CD4-positive, CD25-positive, alpha-beta regulatory T cell (primary cell): ENCODE data around the gene NEIL3. TPM values are rescaled to one million over a fixed set of nuclear protein-coding genes. Genes with fewer than 3 reads are reported as not detected.

Experiments
- ATAC-seq, 2 donors: fragments of 150-1000 bp; cut with Tn5 transposase; one replicate each; pipeline ENCODE4 v1.10.0; 2021; ENCODE audit warnings: low read depth in 2 of 2, moderate number of reproducible peaks in 2 of 2, moderate library complexity in 1 of 2
- DNase-seq, 3 donors: peaks; one replicate each; pipeline versions ENCODE4 v3.0.0 to v3.0.0-alpha.2; 2012 to 2022; ENCODE audit warnings: mixed read lengths in 1 of 3
- H3K27ac ChIP-seq: one replicate; pipeline ENCODE4 v1.7.0; 2013; ENCODE audit warnings: mild to moderate bottlenecking, low read length; ENCODE audit not compliant: insufficient read depth, poor library complexity, severe bottlenecking
- H3K27me3 ChIP-seq: one replicate; pipeline ENCODE4 v1.7.0; 2013; ENCODE audit warnings: low read length; ENCODE audit not compliant: control insufficient read depth, insufficient read depth
- H3K36me3 ChIP-seq: one replicate; pipeline ENCODE4 v1.7.0; 2013; ENCODE audit warnings: mild to moderate bottlenecking, low read length, moderate library complexity; ENCODE audit not compliant: control insufficient read depth, insufficient read depth
- H3K4me1 ChIP-seq: 2 replicates; pipeline ENCODE4 v1.7.0; 2013; ENCODE audit warnings: mild to moderate bottlenecking, low read length; ENCODE audit not compliant: insufficient read depth, control insufficient read depth, poor library complexity, severe bottlenecking
- H3K4me3 ChIP-seq: one replicate; pipeline ENCODE4 v1.7.0; 2013; ENCODE audit warnings: low read depth, mild to moderate bottlenecking, low read length, moderate library complexity
- H3K9me3 ChIP-seq, 2 experiments: 1 replicate in 1 of 2; 2 replicates in 1 of 2; pipeline ENCODE4 v1.7.0; 2013; ENCODE audit warnings: low read length in 2 of 2, mild to moderate bottlenecking in 1 of 2, moderate library complexity in 1 of 2; ENCODE audit not compliant: control insufficient read depth in 2 of 2
- H3K27ac Mint-ChIP-seq, 3 donors: one replicate each; pipeline ENCODE4 v1.8.0; 2020 to 2022; ENCODE audit warnings: mild to moderate bottlenecking in 3 of 3, mixed read lengths in 3 of 3, moderate library complexity in 2 of 3
- H3K27me3 Mint-ChIP-seq: one replicate; pipeline ENCODE4 v1.8.0; 2022; ENCODE audit warnings: mild to moderate bottlenecking, mixed read lengths
- H3K36me3 Mint-ChIP-seq: one replicate; pipeline ENCODE4 v1.8.0; 2020; ENCODE audit warnings: mixed read lengths
- H3K4me1 Mint-ChIP-seq, 4 donors: one replicate each; pipeline ENCODE4 v1.8.0; 2020 to 2022; ENCODE audit warnings: mixed read lengths in 4 of 4, mild to moderate bottlenecking in 1 of 4
- H3K4me3 Mint-ChIP-seq, 4 donors: one replicate each; pipeline ENCODE4 v1.8.0; 2020 to 2022; ENCODE audit warnings: mild to moderate bottlenecking in 4 of 4, mixed read lengths in 4 of 4, moderate library complexity in 3 of 4
- H3K9me3 Mint-ChIP-seq, 7 donors: one replicate each; pipeline ENCODE4 v1.8.0; 2020 to 2022; ENCODE audit warnings: mixed read lengths in 7 of 7, mild to moderate bottlenecking in 3 of 7, moderate library complexity in 2 of 7
- polyA plus RNA-seq, 4 donors: library from polyadenylated mRNA; unstranded; fragments of 300-500 nt; fragmentation: Illumina TruSeq; gene quantifications; one replicate each; pipeline ENCODE4 v1.2.3, GENCODE V29; 2021
- total RNA-seq: library from RNA; stranded (reverse); gene quantifications from one replicate; pipeline ENCODE4 v1.2.3, GENCODE V29; 2022

The NEIL3 gene
- total and polyA plus RNA-seq, 5 donors from 2014 or later, result 0.39 to 5.0 (median 1.00) TPM

GRCh38 chr4:177374966-177375365 lies 65.3 kb downstream of the NEIL3 start:
- Histone ChIP-seq H3K9me3 (no peaks in the 10 kb centered on the region), H3K4me1 (no peaks in the 10 kb centered on the region), H3K27ac (no peak overlapping the region), H3K27me3 (peaks cover 3% of the 10 kb centered on the region), H3K36me3 (no peaks in the 10 kb centered on the region), H3K4me3 (no peak overlapping the region)
- ATAC-seq (no peak), DNase-seq (no peak)
- Mint-ChIP-seq H3K4me3 (no peak overlapping the region), H3K27me3 (peaks cover 37% of the 10 kb centered on the region), H3K27ac (no peak overlapping the region), H3K4me1 (peaks cover 0 to 4% (median 0%) of the 10 kb centered on the region in 4 donors), H3K36me3 (no peaks in the 10 kb centered on the region), H3K9me3 (no peaks in the 10 kb centered on the region)

- DNase-seq, result no peak
- Histone ChIP-seq H3K36me3 (no peaks in the 10 kb centered on the region), H3K4me1 (no peaks in the 10 kb centered on the region), H3K27ac (no peak overlapping the region), H3K9me3 (no peaks in the 10 kb centered on the region), H3K4me3 (no peak overlapping the region), H3K27me3 (peaks cover 3% of the 10 kb centered on the region)
- ATAC-seq, result no peak
- H3K4me3 Mint-ChIP-seq, result no peak overlapping the region
- H3K4me1 Mint-ChIP-seq, result peaks cover 0 to 4% (median 0%) of the 10 kb centered on the region in 4 donors
- H3K9me3 Mint-ChIP-seq, result no peaks in the 10 kb centered on the region
- no peak overlapping the region for H3K27ac Mint-ChIP-seq
- peaks cover 34% of the 10 kb centered on the region for H3K27me3 Mint-ChIP-seq
- H3K36me3 Mint-ChIP-seq, result no peaks in the 10 kb centered on the region
Observed at GRCh38 chr4:177375372-177375771, 65.7 kb downstream of the NEIL3 start.

GRCh38 chr4:177376024-177376423 lies 66.3 kb downstream of the NEIL3 start:
- H3K27me3 Mint-ChIP-seq, result peaks cover 34% of the 10 kb centered on the region
- Histone ChIP-seq H3K9me3 (no peaks in the 10 kb centered on the region), H3K4me3 (no peak overlapping the region), H3K36me3 (no peaks in the 10 kb centered on the region), H3K27ac (no peak overlapping the region), H3K4me1 (no peaks in the 10 kb centered on the region), H3K27me3 (peaks cover 3% of the 10 kb centered on the region)
- DNase-seq (no peak), ATAC-seq (no peak)
- no peaks in the 10 kb centered on the region for H3K9me3 Mint-ChIP-seq
- H3K4me1 Mint-ChIP-seq, result peaks cover 0 to 4% (median 0%) of the 10 kb centered on the region in 4 donors
- no peak overlapping the region for H3K4me3 Mint-ChIP-seq
- H3K27ac Mint-ChIP-seq, result no peak overlapping the region
- H3K36me3 Mint-ChIP-seq, result no peaks in the 10 kb centered on the region

GRCh38 chr4:177380730-177381287 lies 71.1 kb downstream of the NEIL3 start:
- ATAC-seq (no peak), DNase-seq (peak in 1 of 3 donors; percentile 16)
- Histone ChIP-seq H3K4me3 (no peak overlapping the region), H3K36me3 (no peaks in the 10 kb centered on the region), H3K27ac (no peak overlapping the region), H3K27me3 (no peaks in the 10 kb centered on the region), H3K4me1 (no peaks in the 10 kb centered on the region), H3K9me3 (no peaks in the 10 kb centered on the region)
- Mint-ChIP-seq H3K36me3 (no peaks in the 10 kb centered on the region), H3K27me3 (peaks cover 36% of the 10 kb centered on the region), H3K9me3 (peaks cover 0 to 2% (median 0%) of the 10 kb centered on the region in 7 donors), H3K4me1 (no peaks in the 10 kb centered on the region), H3K4me3 (no peak overlapping the region), H3K27ac (no peak overlapping the region)

DNA sequence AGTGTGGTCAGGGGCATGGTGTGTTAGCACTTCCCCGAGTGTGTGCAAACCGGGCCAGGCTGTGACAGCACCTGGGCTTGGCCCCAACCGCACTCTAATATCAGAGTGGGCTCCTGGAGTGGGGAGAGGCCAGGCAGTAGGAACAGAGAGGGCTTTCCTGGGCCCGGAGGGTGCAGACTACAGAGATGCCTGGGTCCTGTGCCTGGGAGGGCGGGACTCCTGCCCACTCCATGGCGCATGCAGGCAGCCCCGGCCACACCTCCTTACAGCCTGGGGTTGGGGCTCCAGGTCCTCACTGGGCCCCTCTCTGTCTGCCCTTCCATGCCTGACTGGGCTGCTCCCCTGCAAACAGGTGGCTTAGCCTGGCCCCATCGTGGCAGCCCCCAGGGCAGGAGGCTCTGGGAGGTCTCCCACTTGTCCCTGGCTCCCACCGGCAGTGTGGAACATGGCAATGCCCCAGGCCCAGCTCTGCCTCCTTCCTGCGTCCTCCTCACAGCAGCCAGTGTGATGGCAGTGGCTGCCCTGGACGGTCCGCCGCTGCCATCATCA lies 72.2 kb downstream of the NEIL3 start:
- Histone ChIP-seq H3K4me1 (no peaks in the 10 kb centered on the region), H3K4me3 (no peak overlapping the region), H3K27me3 (no peaks in the 10 kb centered on the region), H3K27ac (no peak overlapping the region), H3K9me3 (no peaks in the 10 kb centered on the region), H3K36me3 (no peaks in the 10 kb centered on the region)
- no peak for DNase-seq
- Mint-ChIP-seq H3K9me3 (peaks cover 0 to 2% (median 0%) of the 10 kb centered on the region in 7 donors), H3K27ac (no peak overlapping the region), H3K27me3 (peaks cover 39% of the 10 kb centered on the region), H3K4me1 (no peaks in the 10 kb centered on the region), H3K4me3 (no peak overlapping the region), H3K36me3 (no peaks in the 10 kb centered on the region)
- ATAC-seq, result no peak

DNA sequence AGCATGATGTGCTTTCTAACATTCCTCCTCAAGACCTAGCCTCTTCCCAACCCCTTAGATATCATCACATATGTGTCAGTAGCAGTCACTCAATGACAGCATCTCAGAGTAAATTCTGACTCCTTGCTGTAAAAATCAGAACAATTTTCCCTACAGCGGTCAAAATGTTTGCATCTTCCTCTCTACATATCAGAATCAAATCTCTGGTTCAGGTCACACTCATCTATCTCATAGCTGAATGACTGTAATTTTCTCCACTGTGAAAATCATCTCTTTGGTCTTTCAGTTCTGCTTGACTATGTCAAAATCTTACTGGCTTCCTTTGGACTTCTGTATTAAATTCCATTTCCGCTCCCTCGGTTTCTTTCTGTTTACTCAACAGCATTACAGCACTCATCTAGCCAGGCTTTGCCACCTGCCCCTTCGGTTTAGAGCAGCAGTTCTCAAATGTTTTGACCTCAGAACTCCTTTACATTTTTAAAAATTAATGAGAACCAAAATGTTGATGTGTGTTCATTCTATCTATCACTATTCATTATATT lies 75.3 kb downstream of the NEIL3 start:
- H3K9me3 ChIP-seq, result no peaks in the 10 kb centered on the region
- no peak overlapping the region for H3K4me3 ChIP-seq
- Mint-ChIP-seq H3K9me3 (peaks cover 0 to 2% (median 0%) of the 10 kb centered on the region in 7 donors), H3K27me3 (peaks cover 24% of the 10 kb centered on the region), H3K4me1 (no peaks in the 10 kb centered on the region), H3K27ac (peak overlapping the region in 1 of 3 donors; percentile 33), H3K36me3 (no peaks in the 10 kb centered on the region), H3K4me3 (no peak overlapping the region)
- ATAC-seq (no peak), DNase-seq (no peak)
- no peaks in the 10 kb centered on the region for H3K4me1 ChIP-seq
- H3K27ac ChIP-seq, result no peak overlapping the region
- H3K27me3 ChIP-seq, result no peaks in the 10 kb centered on the region
- H3K36me3 ChIP-seq, result no peaks in the 10 kb centered on the region

DNA sequence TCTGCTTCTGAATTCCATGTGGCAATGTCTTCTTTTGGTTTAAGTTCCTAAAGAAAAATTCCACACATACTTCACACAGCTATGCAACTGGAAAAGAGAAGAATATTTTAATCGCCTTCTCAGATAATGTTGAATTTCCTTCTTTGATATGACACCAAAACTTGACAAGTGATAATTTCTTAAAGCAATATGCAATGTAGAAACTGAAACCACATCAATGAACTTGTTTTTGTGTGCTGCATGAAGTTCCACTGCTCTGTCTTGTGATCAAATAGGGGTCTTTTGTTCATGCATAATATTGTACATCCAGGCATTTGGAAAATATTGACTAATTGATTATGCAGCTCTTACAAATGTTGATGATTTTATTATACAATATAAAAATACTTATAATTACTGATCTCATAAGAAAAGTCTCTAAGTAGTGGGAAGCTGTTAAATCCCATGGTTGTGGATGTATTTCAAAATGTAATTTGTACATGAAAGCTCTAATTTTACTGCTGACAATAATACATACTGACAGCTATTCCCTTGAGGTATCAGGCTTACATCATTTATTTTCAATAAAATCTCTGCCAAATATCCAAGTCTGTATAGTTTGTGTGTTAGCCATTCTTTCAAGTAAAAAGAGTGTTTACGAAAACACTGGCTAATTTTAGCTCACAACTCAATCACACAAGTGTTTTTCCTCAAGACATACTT lies 76.1 kb downstream of the NEIL3 start:
- Mint-ChIP-seq H3K4me3 (no peak overlapping the region), H3K4me1 (no peaks in the 10 kb centered on the region), H3K36me3 (no peaks in the 10 kb centered on the region), H3K9me3 (peaks cover 0 to 4% (median 0%) of the 10 kb centered on the region in 7 donors), H3K27me3 (peaks cover 24% of the 10 kb centered on the region), H3K27ac (no peak overlapping the region)
- DNase-seq (peak in 1 of 3 donors; percentile 11), ATAC-seq (no peak)
- no peak overlapping the region for H3K4me3 ChIP-seq
- peaks cover 3% of the 10 kb centered on the region for H3K27me3 ChIP-seq
- no peaks in the 10 kb centered on the region for H3K9me3 ChIP-seq
- no peaks in the 10 kb centered on the region for H3K4me1 ChIP-seq
- no peaks in the 10 kb centered on the region for H3K36me3 ChIP-seq
- no peak overlapping the region for H3K27ac ChIP-seq
